ENCODE measurements around the gene PTPRE.

The PTPRE gene

DNA sequence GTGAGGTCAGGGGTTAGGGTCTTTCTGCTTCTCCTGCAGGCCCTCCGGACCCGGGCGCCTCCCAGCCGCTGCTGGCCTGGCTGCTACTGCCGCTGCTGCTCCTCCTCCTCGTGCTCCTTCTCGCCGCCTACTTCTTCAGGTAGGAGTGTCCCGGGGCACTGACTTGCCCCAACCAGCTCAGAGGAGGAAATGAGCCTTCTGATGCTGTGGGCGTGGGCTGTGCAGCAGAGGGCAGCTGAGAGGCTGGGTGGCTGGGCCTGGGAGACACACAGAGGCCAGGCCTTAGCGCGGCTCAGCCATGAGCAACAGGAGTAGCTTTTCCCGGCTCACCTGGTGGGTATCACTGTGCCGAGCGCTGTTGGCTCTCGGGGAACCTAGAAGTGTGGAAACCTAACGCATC, 140.4 kb downstream of the PTPRE start:
- no peak for DNase-seq (ENCODE audit: low spot score)

- DNase-seq (ENCODE audit: low spot score), result no peak
Measured at GRCh38 chr10:128047991-128048818, 141.3 kb downstream of the PTPRE start.

GRCh38 chr10:128048819-128049210, 141.9 kb downstream of the PTPRE start:
- no peak for DNase-seq (ENCODE audit: low spot score)

DNA sequence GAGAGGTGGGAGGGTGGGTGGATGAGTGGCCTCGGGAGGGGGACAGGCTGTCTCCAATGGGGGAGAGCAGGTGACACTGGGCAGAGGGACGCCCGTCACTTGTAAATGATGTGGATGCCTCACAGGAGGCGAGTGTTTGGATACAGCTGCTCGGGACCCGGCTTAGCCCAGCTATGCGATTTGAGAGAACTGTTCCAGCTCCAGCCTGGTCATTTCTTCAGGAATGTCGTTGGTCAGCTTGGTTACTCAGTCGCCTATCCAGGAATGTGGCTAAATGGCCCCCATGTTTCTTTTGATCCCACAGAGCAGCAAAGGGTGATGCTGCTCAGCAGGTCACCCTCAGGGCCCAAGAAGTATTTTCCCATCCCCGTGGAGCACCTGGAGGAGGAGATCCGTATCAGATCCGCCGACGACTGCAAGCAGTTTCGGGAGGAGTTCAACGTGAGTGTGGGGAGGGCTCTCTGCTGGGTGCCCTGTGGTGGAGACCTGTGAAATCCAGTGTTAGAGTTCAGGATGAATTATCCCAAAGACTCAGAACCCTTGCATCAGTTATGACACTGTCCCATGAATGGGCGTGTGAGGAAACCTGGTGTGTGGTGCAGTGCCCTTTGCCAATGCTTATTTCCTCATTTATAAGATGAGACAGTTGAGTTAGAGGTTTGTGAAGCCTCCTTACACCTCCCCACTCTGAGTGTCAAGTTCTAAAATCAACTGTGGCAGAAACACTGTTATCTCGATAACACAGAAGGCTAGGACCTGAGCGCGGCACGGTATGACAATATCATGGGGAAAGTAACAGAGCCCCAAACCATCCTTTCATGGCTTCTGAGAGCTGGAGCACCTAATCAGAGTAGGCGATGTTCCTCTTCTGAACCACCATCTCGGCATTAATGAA, 142.6 kb downstream of the PTPRE start:
- DNase-seq (ENCODE audit: low spot score), result no peak

DNA sequence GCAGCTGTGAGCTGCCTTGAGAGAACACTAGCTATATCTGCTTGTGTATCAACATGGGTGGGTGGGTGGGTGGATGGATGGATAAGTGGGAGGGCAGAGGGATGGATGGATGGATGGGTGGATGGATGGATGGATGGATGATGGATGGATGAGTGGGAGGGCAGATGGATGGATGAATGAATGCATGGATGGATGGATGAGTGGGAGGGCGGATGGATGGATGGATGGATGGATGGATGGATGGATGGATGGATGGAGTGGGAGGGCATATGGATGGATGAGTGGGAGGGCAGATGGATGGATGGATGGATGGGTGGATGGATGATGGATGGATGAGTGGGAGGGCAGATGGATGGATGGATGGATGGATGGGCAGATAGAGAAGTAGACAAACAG, 143.2 kb downstream of the PTPRE start:
- DNase-seq (ENCODE audit: low spot score), result no peak

DNA sequence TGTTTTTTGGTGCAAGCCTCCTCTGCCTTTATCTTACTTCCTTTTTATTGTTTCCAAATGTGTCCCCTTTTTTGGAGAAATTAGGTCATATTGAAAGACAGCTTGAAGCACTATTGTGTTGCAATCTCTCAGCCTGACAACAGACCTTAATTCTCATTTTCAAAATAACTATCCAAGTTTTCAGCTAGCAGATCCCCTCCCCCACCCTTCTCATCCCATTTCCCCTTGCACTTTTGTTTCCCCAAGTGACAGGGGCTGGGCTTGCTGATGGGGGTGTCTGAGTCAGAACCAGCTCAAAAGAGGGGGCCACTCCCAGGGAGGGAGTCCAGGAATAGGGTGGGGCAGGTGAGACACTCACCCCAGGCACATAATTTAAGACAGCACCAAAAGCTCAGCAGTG, 144.0 kb downstream of the PTPRE start:
- no peak for DNase-seq (ENCODE audit: low spot score)

- DNase-seq (ENCODE audit: low spot score), result no peak
Measured at GRCh38 chr10:128051548-128051947, 144.6 kb downstream of the PTPRE start.

DNA sequence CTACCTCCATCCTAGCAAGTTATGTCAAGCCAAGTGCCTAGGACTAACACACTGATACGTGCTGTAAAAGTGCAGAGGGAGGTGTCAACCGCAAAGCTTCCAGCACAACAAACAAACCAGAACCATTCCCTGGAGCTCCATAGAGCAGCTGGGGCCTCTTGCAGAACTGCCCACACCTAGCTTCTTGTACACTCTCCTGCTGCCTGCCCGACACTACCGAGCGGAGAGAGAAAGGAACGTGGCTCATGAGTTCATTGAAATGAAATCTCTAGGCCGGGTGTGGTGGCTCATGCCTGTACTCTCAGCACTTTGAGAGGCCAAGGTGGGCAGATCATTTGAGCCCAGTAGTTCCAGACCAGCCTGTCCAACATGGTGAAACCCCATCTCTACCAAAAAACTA, 145.8 kb downstream of the PTPRE start:
- no peak for DNase-seq (ENCODE audit: low spot score)

DNA sequence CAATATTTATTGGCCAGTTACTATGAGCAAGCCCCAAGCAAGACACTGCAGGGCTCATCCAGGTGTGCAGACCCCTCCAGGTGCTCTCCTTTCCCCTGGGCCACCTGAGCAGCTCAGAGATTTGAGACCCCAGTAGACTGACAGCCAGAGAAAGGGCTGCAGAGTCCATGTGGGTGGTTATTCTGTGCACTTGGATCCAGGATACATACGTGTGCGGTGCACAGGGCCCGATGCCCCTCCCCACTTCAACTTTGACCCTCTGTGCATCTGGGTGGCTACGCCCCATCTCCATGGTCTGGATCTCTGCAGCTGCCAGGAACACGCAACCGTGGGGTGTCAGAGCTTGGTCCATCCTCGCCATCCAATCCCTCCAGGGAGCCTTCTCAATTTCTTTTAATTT, 146.5 kb downstream of the PTPRE start:
- no peak for DNase-seq (ENCODE audit: low spot score)

- no peak for DNase-seq (ENCODE audit: low spot score)
Measured at GRCh38 chr10:128054163-128054970, 147.5 kb downstream of the PTPRE start.

GRCh38 chr10:128055061-128055868, 148.4 kb downstream of the PTPRE start:
- no peak for DNase-seq (ENCODE audit: low spot score)

- DNase-seq (ENCODE audit: low spot score), result no peak
Measured at GRCh38 chr10:128056303-128057050, 149.6 kb downstream of the PTPRE start.

DNA sequence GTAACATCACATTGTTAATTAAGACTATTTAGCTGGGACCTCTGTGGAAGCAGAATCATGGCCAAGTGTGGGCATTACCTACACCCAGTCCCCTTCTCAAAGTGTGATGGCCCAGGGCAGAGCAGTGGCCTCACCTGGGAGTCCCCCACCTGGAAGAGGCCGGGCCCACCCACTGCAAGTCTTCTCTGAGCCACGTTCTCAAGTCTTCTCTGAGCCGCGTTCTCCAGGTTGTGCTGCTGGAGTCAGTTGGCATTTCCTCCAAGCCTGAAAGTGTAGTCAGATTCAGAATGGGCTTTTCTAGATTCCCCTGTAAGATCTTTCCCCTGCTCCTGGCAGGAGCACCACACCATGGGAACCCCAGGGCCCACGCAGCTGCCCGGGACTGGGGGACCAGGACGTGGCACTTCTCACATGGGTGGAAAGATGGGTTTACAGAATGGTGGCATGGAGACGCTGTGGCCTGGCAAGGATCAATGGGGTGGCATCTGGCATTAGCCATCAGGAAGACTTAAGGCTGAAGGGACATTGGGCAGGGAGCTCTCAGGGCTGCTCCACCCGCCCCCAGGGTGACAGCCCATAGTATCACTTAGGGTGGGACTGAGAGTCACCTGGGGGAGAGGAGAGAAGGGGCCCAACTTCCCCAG, 151.3 kb downstream of the PTPRE start:
- DNase-seq (ENCODE audit: low spot score), result no peak

- DNase-seq (ENCODE audit: low spot score), result no peak
Measured at GRCh38 chr10:128058750-128059134, 151.8 kb downstream of the PTPRE start.

DNA sequence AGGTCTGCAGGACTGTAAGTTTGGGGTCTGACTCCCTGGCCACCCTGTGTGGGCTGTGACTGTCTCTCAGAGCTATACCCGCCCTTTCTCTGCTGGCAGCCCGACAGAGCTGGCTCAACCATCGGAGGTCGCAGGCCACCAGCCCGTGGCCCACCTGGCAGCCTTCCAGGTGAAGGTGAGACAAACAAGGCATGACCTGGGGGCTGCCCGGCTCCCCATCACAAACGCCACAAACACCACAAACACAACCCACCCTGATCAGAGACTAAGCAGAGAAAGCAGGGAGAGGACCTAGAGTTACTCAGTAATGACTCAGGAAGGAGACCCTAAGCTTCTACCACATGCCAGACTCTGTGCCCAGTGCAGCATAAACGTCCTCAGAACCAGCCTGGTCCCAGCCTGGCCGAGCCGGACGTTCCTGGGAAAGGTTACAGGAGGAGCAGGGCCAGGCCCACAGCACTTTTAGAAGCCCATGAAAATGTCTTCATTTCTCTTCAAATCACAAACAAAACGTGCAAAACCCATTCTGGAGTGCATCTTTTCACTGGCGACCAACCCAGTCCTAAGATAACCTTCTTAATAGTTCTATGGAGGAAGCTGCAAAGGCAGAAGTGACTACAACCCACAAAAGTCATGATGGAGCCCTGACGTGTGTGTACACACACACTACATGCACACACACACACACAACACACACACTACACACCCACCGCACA, 152.5 kb downstream of the PTPRE start:
- DNase-seq (ENCODE audit: low spot score), result no peak

DNA sequence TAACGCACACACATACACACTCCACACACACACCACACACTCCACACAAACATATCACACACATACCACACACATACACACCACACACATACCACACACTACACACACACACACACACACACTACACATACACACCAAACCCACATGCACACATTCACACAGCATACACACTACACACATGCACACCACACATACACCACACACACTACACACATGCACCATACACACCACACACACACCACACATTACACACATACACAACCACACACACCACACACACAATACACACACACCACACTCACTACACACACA, 153.0 kb downstream of the PTPRE start:
- DNase-seq (ENCODE audit: low spot score), result no peak

- no peak for DNase-seq (ENCODE audit: low spot score)
Measured at GRCh38 chr10:128060341-128061250, 153.7 kb downstream of the PTPRE start.

Data from LoVo (cell line).